Cardiac septum (tissue), 1 donor: ENCODE results near the gene CD9. TPM values are rescaled to one million over a fixed set of nuclear protein-coding genes. Genes with fewer than 3 reads are reported as not detected.

ENCODE experiments used
- DNase-seq: peaks from one replicate; pipeline ENCODE4 v3.0.0-alpha.2; 2020; ENCODE audit warnings: low spot score
- intact Hi-C: fragments of 100-400 bp; cut with DNase I; formaldehyde crosslinking; loops from one replicate; pipeline ENCODE4 v1.14.0; 2022
- total RNA-seq: library from RNA; stranded (reverse); fragmentation: NEBNext Ultra II Directional; extraction: Animal tissue kit (Norgen Biotek cat#: 25700); gene quantifications from one replicate; pipeline ENCODE4 v1.2.1, GENCODE V29; 2021
- donor health status: DM: no; HTN: no; CAD: no.

The CD9 gene
- total RNA-seq, 1 donor from 2014 or later, result 70.2 TPM

DNA sequence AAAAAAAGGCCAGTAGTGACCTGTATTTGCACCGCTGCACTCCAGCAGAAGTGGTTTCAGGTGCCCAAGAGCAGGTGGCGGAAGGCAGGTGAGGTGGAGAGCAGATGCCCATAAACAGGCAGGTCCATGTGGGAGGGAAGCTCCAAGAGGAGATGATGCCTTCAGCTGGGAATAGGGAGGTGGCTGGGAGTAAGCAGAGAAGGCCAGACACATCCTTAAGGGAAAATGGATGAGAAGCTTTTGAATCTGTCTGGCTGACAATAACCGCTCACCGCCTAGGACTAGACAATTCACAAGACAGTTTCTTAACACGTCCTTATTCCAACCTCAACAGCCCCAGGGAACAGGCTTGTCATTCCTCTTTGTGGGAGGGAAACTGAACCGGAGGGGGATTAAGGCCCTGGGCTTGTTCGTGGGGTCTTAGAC, 66.4 kb downstream of the CD9 start:
- DNase-seq, result no peak
- intact Hi-C loops, result no loop called here

DNA sequence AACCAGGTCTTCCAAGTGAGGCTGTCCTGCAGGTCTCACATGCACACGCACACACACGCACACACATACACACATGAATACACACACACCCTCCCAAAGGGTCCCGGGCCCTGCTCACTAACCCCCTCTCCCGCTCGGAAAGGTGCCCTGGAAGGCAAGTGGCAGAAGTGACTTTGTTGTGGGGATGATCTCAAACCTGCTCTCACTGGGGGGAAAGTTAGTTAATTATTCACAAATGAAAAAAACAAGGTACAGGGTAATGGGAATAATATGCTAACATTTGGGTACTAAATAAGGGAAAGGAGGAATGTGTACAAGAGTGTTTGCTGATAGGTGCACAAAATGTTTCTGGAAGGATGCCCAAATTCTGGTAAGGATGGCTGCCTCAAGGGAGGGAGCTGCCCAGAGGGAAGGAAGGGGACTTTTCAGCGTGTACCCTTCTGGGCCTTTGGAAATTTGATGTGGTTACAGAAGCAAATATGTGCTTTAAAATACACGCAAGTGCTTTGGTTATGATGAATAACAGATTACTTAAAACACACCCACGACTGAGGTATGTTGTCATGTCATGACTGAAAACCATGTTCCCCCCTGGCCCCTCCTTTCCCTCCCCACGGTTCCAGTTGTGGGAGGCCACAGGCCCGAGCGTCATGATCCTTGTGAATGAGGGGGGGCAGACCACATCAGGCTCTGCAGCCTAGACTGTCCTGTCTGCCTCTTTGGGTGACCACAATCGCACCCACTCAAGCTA, 66.9 kb downstream of the CD9 start:
- intact Hi-C loops, result no loop called here
- no peak for DNase-seq

DNA sequence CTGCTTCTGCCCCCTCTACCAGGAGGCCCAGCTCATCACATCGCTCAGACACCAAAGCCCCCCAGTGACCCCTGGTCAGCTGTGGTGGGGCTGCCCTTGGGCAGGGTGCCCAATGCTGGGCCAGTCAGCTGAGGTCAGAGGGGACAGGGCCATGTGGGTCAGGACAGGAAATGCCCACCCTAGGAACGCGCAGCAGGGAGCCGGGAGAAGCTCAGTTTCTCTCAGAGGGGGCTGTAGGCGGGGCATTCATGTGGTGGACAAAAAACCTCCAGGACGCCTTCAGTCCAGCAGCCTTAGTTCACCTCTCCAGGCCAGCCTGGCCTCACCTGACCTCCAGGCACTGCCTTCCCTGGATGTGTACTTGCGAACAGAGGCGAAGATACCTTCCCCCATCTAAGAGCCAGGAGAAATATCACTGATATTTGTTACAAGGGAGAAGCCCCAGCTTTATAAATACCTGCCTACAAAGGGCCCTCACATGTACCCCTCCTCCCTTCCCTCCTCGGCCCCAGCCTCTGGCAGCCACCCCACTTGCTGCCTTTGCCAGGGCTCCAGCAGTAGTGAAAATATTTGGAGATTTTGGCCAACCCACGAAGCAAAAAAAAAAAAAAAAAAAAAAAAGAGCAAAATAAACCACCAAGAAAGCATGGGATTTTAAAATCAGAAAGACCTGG, 68.4 kb downstream of the CD9 start:
- intact Hi-C loops, result no loop called here
- no peak for DNase-seq

DNA sequence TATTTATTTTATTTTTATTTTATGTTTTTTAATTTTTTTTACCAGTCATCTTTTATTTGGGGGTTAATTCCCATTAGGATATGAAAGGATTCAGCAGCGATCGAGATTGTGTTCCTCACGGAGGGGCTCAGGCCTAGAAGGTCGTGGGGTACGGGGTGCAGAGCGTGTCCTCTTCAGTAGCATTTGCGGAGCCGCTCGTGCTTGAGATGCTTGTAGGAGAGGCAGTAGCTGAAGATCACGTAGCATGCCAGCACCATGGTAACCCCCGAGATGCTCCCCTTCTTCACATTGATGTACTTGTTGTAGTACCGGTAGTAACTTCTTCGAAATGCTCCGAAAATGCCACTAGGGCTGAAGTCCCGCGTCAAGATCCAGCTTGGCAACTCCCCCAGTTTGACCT, 69.8 kb downstream of the CD9 start:
- DNase-seq, result no peak
- intact Hi-C loops, result no loop called here

DNA sequence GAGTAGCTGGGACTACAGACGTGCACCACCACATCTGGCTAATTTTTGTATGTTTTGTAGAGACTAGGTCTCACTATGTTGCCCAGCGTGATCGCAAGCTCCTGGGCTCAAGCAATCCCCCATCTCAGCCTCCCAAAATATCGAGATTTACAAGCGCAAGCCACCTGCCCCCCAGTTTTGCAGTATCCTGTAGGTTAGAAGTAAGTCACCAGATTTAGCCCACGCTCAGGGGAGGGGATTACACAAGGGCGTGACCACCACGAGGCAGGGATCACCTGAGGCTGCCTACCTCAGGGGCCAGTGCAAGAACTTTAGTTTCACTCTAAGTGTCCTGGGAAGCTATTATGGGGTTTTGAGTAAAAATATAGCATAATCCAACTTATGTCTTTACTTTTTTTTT, 71.1 kb downstream of the CD9 start:
- no peak for DNase-seq
- intact Hi-C loops, result no loop called here

DNA sequence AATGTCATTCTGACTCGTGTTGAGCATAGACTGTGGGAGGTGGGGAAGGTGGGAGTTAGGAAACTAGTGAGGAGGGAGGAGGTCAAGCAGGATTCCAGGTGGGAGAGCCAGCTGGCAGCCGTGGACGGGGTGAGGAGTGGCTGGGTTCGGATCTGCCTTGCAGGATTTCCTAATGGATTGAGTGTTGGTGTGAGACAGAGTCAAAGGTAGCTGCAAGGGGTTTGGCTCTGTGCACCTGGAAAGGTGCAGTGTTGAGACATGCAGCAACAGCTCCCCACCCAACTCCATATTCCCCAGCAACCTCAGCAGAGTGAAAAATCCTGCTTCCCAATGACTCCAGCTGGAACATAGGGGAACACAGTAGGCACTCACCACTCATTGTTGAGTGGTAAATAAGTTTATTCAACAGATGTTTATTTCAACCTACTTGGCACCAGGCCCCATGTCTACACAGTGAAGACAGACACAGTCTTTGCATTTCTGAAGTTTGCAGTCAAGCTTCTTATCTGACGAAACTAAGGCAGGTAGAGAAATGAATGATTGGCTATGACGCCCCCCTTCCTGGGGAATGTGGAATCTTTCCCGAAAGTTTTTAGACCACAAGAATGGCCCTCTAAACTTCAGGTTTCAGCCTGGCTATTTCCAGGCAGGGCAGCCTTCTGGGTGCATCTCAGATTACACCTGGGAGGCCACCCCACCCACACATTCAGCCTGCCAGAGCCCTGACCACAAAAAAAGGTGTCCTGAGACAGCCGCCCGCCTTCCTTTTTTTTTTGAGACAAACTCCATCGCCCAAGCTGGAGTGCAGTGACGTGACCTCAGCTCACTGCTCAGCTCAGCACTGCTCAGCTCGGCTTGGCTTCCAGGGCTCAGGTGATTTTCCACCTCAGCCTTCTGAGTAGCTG, 72.4 kb downstream of the CD9 start:
- no peak for DNase-seq
- intact Hi-C loops, result no loop called here

DNA sequence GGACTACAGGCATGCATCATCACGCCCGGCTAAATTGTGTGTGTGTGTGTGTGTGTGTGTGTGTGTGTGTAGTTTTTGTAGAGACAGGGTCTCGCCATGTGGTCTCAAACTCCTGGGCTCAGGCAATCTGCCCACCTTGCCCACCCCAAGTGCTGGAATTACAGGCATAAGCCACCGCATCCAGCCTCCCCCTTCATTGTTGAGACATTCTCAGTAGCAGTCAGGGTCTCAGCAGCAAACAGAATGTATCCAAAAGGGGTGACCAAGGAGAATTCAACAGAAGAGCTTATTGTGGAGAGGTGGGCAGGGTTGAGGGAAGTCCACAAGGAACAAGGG, 73.0 kb downstream of the CD9 start:
- DNase-seq, result no peak
- intact Hi-C loops, result no loop called here

DNA sequence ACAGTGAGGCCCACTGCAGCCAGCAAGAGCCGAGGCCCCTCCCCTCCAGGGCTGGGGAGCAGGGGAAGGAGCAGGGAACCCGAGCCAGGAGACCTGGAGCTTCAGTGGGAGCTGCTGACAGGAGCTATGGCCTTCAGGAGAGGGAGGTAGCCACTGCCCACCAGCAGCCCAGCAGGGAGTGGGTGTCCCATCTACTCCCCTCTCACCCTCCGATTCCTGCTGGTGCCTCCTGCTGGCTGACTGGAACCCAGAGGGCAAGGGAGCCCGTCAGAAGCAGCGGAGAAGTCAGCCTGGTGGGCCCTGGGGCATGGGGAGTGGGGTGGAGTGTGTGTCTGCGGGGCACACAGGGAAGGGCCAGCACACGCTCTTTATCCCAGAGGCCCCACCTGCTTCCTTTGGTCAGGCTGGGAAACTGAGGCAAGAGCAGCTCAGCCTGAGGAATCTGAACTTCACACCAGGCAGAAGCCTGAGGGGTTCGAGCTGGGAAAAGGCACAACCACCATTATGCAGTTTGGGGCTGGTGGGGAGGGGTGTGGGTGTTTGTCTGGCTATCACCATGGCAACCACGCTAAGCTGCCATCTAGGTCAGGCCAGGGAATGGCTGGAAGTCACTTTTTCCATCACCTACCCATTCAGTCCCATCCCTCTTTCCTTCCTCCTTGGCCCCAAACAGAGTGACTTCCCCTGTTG, 73.5 kb downstream of the CD9 start:
- intact Hi-C loops, result no loop called here
- no peak for DNase-seq

DNA sequence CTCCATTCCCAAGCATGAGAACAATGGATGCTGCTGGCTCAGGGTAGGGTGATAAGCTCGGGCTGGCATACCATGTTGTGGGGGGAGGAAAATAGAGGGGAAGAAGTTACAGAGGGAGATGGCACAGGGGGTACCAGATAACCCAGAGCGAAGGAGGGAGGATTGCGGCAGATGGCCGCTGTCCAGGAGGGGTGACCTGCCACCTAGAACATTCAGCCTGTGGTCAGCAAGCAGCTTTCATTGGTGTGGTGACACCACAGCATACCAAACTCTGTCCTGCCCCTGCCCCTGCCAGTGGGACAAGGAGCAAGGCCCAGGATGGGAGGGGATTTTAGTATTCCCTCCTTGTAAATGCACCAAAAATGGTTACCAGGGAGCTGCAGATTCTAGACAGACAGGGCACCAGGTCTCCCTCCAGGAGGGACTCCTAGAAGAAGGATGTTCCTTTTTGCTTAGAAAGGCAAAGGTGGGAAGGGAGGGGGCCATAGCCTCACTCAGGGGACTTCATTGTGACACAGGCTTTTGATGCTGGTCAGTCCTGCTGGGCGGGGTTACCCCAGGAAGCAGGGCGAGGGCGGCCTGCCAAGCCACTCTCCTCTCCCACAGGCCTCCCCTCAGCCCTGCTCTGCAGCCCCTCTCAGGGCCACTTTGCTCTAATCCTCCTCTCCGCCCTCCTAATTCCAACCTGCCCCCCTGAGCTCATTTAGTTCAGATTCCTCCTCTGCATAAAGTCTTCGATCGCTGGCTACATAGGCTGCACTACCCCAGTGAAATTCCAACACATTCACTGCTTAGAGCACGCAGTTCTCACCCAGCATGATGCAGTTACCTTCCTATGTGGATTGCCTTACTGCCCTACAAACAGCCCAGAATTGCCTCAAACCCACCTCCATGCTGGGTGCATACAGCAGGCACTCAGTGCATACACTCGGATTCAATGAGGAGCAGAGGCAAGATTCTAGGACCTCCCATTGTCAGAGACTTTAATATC, 74.3 kb downstream of the CD9 start:
- intact Hi-C loops, result no loop called here
- no peak for DNase-seq

DNA sequence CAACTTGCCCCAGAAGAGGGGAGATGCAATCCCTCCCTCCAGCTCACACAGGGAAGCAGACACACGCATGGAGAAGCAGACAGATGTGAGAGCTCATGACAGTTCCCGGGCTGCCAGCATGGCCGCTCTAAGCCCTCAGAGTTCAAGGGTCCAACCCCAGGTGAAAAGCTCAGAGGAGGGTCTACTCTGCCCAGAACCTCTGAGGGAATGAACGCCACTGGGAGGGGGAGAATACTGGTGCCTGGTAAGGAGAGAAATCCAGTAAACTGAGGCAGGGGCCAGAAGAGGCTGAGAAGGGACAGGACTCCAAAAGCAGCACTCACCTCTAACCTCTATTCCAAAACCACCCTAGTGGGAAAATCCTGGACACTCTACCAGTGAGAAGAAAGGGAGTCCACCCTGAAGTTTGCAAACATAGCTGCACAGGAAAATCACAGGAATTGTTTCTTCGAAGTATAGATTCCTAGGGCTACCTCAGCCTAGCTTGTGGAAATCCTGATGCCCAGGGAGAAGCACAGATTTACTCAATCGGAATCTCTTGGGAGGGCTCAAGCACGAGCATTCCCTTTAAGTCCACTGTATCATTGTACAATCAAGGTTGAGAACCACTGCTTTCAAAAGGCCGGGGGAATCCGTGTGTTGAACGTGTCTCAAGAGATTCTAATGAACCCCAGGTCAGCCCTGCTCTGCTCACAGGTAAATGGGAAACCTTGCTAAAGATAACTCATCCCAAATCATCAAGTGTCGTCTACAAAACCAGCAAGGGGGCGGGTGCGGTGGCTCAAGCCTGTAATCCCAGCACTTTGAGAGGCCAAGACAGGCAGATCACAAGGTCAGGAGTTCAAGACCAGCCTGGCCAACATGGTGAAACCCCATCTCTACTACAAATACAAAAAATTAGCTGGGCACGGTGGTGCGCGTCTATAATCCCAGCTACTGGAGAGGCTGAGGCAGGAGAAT, 76.0 kb downstream of the CD9 start:
- DNase-seq, result no peak
- intact Hi-C loops, result no loop called here

DNA sequence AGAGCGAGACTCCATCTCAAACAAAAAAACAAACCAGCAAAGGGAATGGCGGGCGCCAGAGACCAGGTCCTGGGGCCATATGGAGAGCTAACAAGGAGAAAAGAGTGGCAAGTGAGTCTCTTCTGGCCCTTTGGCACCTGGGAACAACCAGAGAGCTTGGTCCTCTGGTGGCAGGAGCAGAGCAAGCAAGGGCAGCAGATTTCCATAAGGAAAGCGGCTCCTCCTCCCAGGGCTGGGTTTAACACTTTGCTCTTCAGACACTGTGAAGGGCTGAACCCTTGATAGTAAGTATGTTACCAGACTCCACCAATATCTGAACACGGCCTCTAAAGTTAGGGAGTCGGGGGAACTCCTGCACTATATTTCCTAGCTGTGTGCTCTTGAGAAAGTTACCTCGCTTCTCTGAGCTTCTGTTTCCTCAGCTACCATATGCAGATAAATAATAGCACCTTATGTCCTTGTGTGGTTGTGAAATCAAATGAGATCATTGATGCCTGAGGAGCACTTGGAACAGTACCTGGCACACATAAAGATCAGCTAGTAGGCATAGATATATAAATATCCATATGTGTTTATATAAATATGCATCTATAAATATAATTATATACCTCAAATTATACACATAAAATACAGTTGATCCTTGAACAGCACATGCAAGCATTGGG, 76.9 kb downstream of the CD9 start:
- intact Hi-C loops, result no loop called here
- DNase-seq, result no peak

DNA sequence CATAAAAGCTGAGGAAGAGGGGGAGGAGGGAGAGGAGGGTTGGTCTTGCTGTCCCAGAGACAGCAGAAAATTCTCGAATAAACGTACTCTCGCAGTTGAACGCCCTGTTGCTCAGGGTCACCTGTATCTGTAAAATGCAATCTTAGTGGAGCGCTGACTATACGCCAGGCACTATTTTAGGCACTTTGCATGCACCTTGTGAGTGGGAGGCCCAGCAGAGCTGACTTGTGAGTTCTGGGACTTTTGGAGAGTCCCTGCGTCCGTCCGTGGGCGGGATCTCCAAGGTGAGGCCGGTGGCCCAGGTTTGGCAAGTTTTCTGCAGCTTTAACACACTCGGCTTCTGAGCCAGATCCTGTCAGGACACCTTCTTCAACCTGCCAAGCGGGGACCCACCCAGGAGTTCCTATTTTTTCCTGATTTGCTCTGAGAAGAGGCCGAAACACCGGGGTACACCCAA, 77.8 kb downstream of the CD9 start:
- intact Hi-C loops, result loop anchor here (1.0 to 2.0 kb wide), 2 partner anchors 51 to 83 kb away; no protein-coding TSS in a partner anchor
- no peak for DNase-seq

DNA sequence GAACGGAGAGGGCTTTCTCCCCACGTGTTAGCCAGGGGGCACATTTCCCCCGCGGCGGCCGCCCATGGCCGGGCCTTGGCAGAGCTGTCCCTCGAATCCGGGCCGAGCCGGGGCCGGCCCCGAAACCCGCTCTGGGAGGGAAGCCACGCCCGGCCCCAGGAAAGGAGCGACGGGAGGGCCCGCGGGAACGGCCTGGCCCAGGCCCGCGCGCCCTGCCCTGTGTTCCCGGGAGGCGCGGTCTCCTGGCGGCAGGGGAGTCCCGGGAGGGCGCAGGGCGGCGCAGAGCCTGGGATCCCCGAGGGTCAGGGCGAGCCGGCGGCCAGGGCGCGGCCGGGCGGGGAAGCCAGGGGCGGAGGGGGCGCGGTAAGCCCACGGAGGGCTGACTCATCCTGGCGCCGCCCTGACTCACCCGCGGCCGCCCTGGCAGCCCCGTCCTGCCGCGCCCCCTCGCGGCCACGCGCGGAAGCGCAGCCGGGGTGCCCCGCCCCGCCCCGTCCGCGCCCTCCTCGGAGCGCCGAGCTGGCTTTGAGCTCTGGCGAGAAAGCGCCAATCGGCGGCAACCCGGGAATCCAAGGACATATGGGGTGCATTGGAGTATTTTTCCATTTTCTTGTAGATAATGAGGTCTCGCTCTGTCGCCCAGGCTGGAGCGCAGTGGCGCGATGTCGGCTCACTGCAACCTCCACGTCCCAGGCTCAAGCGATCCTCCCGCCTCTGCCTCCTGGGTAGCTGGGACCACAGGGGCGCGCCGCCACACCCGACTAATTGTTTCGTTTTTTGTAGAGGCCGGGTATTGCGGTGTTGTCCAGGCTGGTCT, 78.4 kb downstream of the CD9 start:
- intact Hi-C loops, result loop anchor here (1.0 to 2.0 kb wide), 2 partner anchors 52 to 83 kb away; no protein-coding TSS in a partner anchor
- peak; percentile 91 for DNase-seq

DNA sequence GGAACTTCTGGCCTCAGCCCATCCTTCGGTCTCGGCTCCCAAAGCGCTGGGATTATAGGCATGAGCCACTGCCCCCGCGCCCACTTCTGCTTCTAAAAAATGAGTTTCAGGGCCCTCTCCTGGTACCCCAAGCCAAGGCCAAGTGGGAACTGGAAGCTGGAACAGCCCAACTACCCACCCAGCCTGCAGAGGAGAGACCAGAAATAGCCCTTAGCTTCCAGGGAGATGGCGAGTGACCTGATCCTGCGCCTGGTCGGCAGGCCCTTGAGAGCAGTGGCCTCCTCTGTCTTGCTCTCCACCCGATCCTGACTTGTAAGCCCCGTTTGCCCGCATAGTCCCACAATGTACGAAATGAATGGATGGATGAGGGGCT, 79.0 kb downstream of the CD9 start:
- intact Hi-C loops, result loop anchor here (2.0 kb wide), 1 partner anchor 52 kb away; no protein-coding TSS in a partner anchor
- no peak for DNase-seq

DNA sequence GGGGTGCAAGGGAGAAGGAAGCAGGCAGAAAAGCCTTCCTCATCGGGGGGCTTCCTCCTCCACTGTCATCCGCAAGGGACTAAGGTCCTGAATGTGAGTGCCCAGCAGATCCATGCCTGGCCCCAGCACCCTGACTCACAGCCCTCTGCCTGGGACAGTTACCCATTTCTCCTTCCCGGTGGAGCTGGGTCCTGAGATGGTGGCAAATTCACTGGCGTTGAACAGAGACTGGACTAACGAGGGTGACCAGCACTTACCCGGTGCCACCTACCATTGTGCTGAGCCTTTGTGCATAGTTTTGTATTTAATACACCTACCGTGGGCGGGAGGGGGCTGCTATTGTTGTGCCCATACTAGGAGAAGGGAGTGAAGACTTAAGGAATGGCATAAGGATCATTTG, 79.4 kb downstream of the CD9 start:
- intact Hi-C loops, result loop anchor here (2.0 to 5.0 kb wide), 2 partner anchors 53 to 292 kb away; no protein-coding TSS in a partner anchor
- DNase-seq, result no peak

DNA sequence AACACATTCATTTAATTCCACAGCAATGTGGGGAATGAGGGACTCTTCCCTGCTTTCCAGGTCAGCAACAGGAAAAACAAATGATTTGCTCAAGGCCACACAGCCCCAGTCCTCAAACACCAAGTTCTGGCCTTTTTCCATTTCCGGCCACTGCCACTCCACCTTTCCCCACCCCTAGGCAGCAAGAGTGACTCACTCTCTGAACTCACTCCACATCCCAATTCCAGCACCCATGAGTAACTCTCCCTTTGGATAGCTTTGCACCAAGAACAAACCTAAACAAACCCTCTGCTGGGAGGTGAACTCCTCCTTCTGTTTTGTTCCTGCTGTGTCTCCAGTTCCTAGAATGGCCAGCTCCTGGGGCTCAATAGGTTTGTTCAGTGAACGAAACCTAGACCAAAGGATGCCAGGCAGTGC, 79.9 kb downstream of the CD9 start:
- intact Hi-C loops, result loop anchor here (5.0 kb wide), 1 partner anchor 293 kb away; no protein-coding TSS in a partner anchor
- no peak for DNase-seq
